Stimulated activated CD8-positive, alpha-beta memory T cell treated with anti-CD3 and anti-CD28 coated beads, Interleukin-12 subunit alpha, Interleukin-12 subunit beta, amount 100 ng/mL, for 4 hours (primary cell): ENCODE results near the gene GOLGA3.

Source experiments
- DNase-seq: peaks from one replicate; pipeline ENCODE4 v3.0.0-alpha.2; 2020; ENCODE audit warnings: low read depth

The GOLGA3 gene

DNA sequence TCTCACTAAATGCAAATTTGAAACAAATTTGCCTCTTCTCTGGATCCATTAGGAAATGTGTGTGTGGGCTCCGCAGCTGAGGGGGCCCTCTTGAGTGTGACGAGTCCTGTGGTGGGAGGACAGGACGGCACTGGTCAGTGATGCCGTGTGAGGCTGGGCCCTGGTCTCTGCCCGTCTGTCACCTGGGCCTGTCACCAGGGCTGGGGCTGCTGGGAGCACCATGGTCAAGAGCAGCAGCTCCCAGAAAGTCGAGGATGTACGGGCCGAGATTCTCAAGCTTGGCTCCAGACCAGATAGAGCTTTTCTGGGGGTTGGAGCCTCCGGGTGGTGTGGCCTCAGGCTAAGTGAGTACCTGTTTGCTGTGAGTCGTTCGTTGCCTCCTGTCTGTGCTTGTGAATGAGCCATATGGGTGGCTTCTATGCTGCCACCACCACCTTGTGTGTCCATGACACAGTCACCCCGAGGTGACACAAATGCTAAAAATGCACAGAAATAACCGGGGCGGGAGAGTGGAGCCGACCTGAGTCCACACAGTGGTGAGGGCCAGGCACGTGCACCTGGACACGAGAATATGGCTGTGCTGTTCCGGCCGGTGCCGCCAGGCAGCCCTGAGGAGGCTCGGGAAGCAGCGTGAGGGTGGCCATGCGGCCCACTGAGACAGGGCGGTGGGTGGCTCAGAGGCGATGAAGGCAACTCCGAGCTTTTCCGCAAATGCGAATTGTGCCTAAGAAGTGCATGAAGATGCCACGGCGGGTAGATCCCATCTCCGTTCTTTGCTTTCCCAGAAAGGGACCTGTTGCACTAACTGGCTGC lies 109.3 kb downstream of the GOLGA3 start:
- no peak for DNase-seq
